ENCODE results near the gene CANT1. TPM values are rescaled to one million over a fixed set of nuclear protein-coding genes. Genes with fewer than 3 reads are reported as not detected.

Gene CANT1
- total RNA-seq, 4 donors from 2014 or later: 13.9 to 22.9 (median 18.2) TPM

DNA sequence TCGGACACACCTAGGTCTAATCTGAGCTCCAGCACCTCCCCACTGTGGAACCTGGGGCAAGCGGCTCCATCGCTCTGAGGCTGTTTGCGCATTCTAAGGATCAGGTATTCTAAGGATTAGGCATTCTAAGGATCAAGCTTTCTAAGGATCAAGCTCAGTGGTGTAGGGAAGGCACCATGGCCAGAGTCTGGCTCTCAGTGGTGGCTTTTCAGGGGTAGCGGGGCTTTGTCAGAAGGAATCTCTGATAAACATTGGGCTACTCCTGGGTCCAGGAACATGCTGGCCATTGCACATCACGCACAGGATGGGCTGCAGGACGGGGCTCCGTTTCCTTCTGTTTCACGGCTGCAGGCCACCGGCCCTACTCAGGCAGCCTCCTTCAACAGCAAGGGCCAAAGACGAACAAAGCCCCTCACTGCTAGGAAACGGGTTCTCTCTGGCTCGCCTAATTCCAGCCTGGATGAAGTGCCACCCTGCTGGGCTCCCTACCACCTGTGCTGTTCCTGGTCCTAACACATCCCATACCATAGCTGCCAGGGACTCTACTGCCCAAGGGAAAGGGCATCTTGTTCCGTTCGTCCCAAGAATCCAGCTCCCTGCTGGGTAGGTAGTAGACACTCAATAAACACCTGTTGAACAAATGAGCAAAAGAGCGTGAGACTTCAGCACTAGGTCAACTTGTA, 19.9 kb upstream of the CANT1 start:
- TF ChIP-seq, protein P1, sequence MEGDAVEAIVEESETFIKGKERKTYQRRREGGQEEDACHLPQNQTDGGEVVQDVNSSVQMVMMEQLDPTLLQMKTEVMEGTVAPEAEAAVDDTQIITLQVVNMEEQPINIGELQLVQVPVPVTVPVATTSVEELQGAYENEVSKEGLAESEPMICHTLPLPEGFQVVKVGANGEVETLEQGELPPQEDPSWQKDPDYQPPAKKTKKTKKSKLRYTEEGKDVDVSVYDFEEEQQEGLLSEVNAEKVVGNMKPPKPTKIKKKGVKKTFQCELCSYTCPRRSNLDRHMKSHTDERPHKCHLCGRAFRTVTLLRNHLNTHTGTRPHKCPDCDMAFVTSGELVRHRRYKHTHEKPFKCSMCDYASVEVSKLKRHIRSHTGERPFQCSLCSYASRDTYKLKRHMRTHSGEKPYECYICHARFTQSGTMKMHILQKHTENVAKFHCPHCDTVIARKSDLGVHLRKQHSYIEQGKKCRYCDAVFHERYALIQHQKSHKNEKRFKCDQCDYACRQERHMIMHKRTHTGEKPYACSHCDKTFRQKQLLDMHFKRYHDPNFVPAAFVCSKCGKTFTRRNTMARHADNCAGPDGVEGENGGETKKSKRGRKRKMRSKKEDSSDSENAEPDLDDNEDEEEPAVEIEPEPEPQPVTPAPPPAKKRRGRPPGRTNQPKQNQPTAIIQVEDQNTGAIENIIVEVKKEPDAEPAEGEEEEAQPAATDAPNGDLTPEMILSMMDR (IDR thresholded peaks at IDR 0.05; ENCODE audit: low read depth): no peak

DNA sequence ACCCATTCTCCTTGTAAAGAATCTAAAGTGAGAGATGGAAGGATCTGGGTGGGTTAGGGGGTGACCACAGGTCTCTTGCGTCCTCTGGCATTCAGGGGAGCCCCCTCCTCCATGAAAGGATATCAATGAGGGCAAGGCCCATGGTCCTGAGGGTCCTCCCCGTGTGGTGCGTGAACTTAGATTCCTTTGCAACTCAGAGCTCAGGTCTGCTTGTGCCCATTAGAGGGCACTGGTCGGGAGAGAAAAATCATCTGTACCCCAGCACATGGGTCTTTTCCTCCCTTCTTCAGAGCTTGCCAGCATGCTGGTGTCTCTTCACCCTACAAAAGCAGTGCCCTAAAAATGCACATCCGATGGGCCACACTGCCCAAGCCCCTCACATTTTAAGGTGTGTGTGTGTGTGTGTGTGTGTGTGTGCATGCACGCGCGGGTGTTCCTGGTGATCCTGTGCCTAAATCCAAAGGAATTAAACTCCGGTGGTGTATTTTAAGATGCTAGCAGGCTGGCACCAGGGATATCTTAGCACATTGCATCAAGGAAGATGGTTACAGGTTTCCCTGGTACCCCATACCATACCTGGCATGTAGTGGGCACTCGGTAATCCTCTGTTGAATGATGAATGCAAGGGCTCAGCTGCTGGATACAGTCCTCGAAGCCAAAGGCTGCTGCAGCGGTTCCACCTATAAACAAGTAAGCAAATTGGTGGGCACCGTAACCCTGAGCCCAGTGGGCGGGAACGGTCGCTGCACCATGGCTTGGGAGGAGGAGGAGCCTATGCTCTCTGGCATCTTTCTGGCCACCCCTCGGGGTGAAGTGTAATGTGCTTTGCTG, 19.1 kb upstream of the CANT1 start:
- TF ChIP-seq, protein P1 (IDR thresholded peaks at IDR 0.05; ENCODE audit: low read depth): no peak

DNA sequence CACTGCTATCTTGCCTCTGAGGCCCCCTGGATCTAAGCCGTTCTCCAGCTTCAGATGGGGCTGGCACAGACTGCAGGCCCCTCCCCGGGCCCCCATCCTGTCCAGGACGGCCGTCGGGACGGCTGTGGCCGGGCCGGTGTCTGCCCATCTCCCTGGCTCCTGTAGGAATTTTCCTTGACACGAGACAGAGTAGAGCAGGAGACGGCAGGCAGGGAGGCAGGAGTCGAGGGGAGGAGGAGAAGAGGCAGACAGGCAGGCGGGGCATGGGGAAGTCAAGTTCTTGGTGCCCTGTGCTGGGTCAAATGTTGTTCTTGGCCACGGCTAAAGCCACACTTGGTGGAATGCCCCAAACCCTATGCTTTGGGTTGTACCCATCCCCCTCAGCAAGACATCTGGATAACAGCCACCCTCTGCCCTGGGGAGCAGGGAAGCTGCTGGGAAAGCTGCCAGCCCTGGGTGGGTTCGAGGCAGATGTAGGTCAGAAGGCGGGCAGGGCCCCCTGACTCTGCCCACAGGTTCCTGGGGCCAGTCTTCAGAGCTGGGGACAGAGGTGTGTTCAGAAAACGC, 18.4 kb upstream of the CANT1 start:
- TF ChIP-seq, protein P1 (IDR thresholded peaks at IDR 0.05; ENCODE audit: low read depth): no peak

DNA sequence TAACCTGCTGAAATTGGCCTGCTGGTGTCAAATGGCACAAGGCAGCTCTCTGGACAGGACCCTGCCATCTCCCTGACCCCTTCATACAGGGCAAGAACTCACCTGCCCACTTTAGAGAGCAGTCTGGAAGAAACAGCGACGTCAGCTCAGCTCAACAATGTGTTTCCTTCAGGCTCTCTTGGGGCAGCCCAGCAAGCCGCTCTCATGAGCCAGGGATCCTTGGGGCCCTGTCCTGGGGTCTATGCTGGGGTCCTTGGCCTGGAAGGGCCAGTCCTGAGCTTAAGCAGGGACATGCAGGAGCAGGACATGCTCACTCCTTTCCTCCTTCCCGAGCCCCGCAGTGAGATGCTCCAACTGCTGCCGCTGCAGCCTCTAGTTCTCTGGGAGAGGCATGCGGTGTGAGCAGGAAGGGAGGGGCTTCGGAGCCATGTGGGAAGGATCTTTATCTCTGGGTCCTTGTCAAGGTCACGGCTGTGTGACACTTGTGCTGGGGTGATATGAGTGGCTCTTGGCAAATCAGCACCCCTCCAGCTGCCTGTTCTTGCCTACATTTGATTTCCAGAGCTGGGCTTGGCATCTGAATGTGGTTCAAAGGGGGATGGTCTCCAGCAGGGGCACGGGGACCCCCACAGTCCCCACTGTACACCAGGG, 17.8 kb upstream of the CANT1 start:
- TF ChIP-seq, protein P1 (IDR thresholded peaks at IDR 0.05; ENCODE audit: low read depth): no peak

DNA sequence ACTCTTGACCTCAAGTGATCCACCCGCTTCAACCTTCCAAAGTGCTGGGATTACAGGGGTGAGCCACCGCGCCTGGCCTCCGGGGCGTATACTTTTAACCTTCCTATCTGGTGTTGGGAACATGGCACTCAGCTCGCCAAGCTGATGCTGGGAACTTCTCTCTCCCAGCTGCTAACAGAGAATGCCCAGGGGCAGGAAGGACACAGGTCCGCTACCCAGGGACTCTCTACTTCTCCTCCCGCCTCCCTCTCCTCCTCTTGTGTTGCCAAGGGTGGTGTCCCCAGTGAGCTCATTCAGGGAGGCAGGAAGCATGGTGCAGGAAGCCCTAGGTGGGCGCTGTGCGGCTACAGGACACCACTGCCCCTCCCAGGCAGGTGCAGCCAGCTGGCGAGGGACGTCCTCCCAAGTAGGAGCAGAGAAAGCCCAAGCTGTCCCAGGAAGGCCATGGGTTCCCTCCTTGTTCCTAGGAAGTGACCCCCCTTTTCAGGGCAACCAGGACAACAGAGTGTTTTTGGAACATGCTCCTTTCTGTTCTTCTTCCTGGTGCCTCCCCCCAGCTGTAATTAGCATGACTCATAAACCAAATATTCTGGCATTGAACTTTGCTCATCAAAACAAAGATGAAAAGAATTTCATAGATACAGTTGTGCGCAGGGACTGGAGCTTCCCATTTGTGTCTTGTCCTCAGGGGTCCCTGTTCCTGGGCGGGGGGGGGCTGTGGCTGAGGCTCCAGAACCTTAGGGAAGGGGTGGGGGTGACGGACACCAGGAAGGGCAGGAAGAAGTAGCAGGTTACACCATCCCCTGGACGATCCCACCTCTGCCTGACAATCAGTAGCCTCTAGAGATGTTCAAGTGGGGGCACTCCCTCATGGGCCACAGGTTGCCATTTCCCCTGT, 17.1 kb upstream of the CANT1 start:
- TF ChIP-seq, protein P1 (IDR thresholded peaks at IDR 0.05; ENCODE audit: low read depth): no peak

DNA sequence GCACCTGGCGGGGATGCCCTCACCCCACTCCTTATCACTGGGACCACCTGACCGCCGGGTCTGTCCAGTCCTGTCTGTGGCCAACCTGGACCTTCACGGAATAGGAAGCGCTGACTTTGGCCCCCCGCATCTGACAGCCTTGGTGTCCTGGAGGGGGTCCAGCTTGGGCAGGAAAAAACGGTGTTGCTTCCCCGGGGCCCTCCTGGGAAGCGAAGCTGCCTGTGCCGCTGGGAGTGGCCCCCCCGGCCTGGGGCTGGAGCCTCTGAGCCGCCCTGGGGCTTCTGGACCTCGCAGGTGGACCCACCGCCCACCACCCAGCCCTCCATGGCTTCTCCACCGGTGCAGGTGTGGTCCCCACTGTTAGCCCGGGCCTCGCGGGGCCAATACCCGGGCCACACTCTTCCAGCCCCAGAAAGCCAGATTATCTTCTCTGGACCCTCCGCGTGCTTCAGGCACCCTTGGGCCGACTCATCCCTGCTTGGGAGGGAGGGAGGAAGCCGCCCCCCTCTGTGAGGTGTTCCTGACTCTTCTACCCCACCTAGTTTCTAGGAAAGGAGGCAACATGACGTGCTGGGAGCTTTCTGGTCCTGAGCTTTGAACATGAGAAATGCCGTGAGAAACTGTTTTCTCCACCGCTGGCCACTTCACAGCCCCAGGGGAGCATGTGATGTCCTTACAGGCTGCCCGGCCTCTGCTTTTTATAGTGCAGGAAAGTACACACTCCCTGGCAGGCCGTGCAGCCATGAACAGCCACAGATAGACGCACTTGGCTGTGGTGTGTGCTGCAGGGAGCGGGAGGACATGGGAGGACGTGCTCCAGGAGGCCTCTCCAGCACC, 15.6 kb upstream of the CANT1 start:
- TF ChIP-seq, protein P1 (IDR thresholded peaks at IDR 0.05; ENCODE audit: low read depth): no peak

Measured in subcutaneous adipose tissue (tissue), 4 donors.